GM23338 (cell line): ENCODE measurements around the gene DSG4. TPM values are rescaled to one million over a fixed set of nuclear protein-coding genes. Genes with fewer than 3 reads are reported as not detected.

ENCODE experiments used
- ATAC-seq: fragments of 200-7000 bp; cut with Tn5 transposase; 3 replicates; pipeline ENCODE4 v1.9.1; 2020
- DNase-seq: peaks from one replicate; pipeline ENCODE4 v3.0.0-alpha.2; 2015; ENCODE audit warnings: low spot score
- H2AFZ ChIP-seq: fragments of 200-600 bp; sonication (generic); 2 replicates; pipeline ENCODE4 v1.8.0; 2016; ENCODE audit warnings: antibody characterized with exemption, mild to moderate bottlenecking, moderate library complexity
- H3F3A ChIP-seq: fragments of 200-600 bp; sonication (generic); replicated peaks from 2 replicates; pipeline ENCODE4 v1.8.0; 2017; ENCODE audit warnings: antibody characterized with exemption, mixed run types, low read depth
- H3K27ac ChIP-seq: fragments of 200-600 bp; sonication (generic); 2 replicates; pipeline ENCODE4 v1.6.1; 2016; ENCODE audit warnings: low read depth
- H3K27me3 ChIP-seq: fragments of 200-600 bp; sonication (generic); 2 replicates; pipeline ENCODE4 v1.8.0; 2016; ENCODE audit warnings: mild to moderate bottlenecking, mixed run types, moderate library complexity; ENCODE audit not compliant: insufficient read depth
- H3K36me3 ChIP-seq: fragments of 200-600 bp; sonication (generic); 2 replicates; pipeline ENCODE4 v1.8.0; 2016; ENCODE audit warnings: mild to moderate bottlenecking; ENCODE audit not compliant: insufficient read depth
- H3K4me1 ChIP-seq: fragments of 200-600 bp; sonication (generic); 2 replicates; pipeline ENCODE4 v1.8.0; 2016; ENCODE audit warnings: mild to moderate bottlenecking, moderate library complexity; ENCODE audit not compliant: insufficient read depth
- H3K4me2 ChIP-seq: fragments of 200-600 bp; sonication (generic); 2 replicates; pipeline ENCODE4 v1.7.1; 2017; ENCODE audit warnings: mixed run types
- H3K4me3 ChIP-seq: fragments of 200-600 bp; sonication (generic); 2 replicates; pipeline ENCODE4 v1.6.1; 2016; ENCODE audit warnings: mixed run types
- H3K79me2 ChIP-seq: fragments of 200-600 bp; sonication (generic); replicated peaks from 2 replicates; pipeline ENCODE4 v1.8.0; 2017; ENCODE audit warnings: mild to moderate bottlenecking; ENCODE audit not compliant: insufficient read depth
- H3K9me2 ChIP-seq: fragments of 200-600 bp; sonication (generic); 2 replicates; pipeline ENCODE4 v1.8.0; 2017; ENCODE audit not compliant: insufficient read depth
- H4K20me1 ChIP-seq: fragments of 200-600 bp; sonication (generic); replicated peaks from 2 replicates; pipeline ENCODE4 v1.8.0; 2017; ENCODE audit warnings: mild to moderate bottlenecking; ENCODE audit not compliant: insufficient read depth
- H3K27ac Mint-ChIP-seq: 2 replicates; pipeline ENCODE4 v1.8.0; 2020; ENCODE audit warnings: inconsistent platforms, mild to moderate bottlenecking, moderate library complexity, mixed read lengths
- H3K27me3 Mint-ChIP-seq: 3 replicates; pipeline ENCODE4 v1.8.0; 2022; ENCODE audit warnings: low read depth, mild to moderate bottlenecking, moderate library complexity, mixed read lengths, inconsistent platforms; ENCODE audit not compliant: insufficient read depth, poor library complexity
- H3K36me3 Mint-ChIP-seq: 3 replicates; pipeline ENCODE4 v1.8.0; 2021; ENCODE audit warnings: low read depth, mild to moderate bottlenecking, inconsistent platforms, moderate library complexity, mixed read lengths
- H3K4me1 Mint-ChIP-seq: 3 replicates; pipeline ENCODE4 v1.8.0; 2020; ENCODE audit warnings: mild to moderate bottlenecking, inconsistent platforms, mixed read lengths
- H3K4me3 Mint-ChIP-seq: 3 replicates; pipeline ENCODE4 v1.8.0; 2021; ENCODE audit warnings: moderate library complexity, mild to moderate bottlenecking, inconsistent platforms, mixed read lengths
- H3K9me3 Mint-ChIP-seq: 3 replicates; pipeline ENCODE4 v1.8.0; 2020; ENCODE audit warnings: moderate library complexity, mild to moderate bottlenecking, inconsistent platforms, mixed read lengths
- EZH2phosphoT487 ChIP-seq: fragments of 200-600 bp; sonication (generic); IDR thresholded peaks from one replicate; pipeline ENCODE4 v1.8.1; 2018; ENCODE audit warnings: antibody characterized with exemption; ENCODE audit not compliant: unreplicated experiment
- JUNB ChIP-seq: IDR thresholded peaks from one replicate; pipeline ENCODE4 v1.6.1; 2016; ENCODE audit warnings: antibody characterized with exemption; ENCODE audit not compliant: unreplicated experiment
- NANOG ChIP-seq: IDR thresholded peaks from 2 replicates; pipeline ENCODE4 v1.6.1; 2016; ENCODE audit warnings: antibody characterized with exemption, borderline replicate concordance
- POLR2AphosphoS5 ChIP-seq: IDR thresholded peaks from 2 replicates; pipeline ENCODE4 v1.6.1; 2016; ENCODE audit warnings: antibody characterized with exemption, low read depth
- STAT1 ChIP-seq: IDR thresholded peaks from one replicate; pipeline ENCODE4 v1.6.1; 2016; ENCODE audit warnings: antibody characterized with exemption; ENCODE audit not compliant: unreplicated experiment
- ZNF114 ChIP-seq: fragments of 250-450 bp; sonication (Bioruptor Pico); IDR thresholded peaks from 2 replicates; pipeline ENCODE4 v1.5.0; 2020; ENCODE audit warnings: mild to moderate bottlenecking, moderate library complexity
- polyA plus RNA-seq: library from polyadenylated mRNA; unstranded; fragments of >200 nt; fragmentation: Nextera tagmentation; extraction: Ambion mirVana; gene quantifications from 2 replicates; pipeline ENCODE4 v1.2.1, GENCODE V29; 2016
- total RNA-seq: library from RNA; depleted of rRNA; stranded (reverse); fragments of >200 nt; shearing (Covaris generic); gene quantifications from 2 replicates; pipeline ENCODE4 v1.2.3, GENCODE V29; 2014
- TF ChIP-seq, protein P1 (sequence below): fragments of 250-450 bp; sonication (Bioruptor Pico); IDR thresholded peaks from 2 replicates; pipeline ENCODE4 v1.5.0; 2020; ENCODE audit warnings: mild to moderate bottlenecking, moderate library complexity
- TF ChIP-seq, protein P2 (sequence below), 2 experiments: fragments of 200-600 bp in 1 of 2; sonication (generic) in 1 of 2; conservative IDR thresholded peaks; 2 replicates each; pipeline versions ENCODE4 v1.5.1 to v1.6.1; 2016 to 2017; ENCODE audit warnings: antibody characterized with exemption in 2 of 2, low read depth in 2 of 2, mild to moderate bottlenecking in 2 of 2, moderate library complexity in 1 of 2

The DSG4 gene
- total and polyA plus RNA-seq, 2 experiments from 2014 or later: not detected

DNA sequence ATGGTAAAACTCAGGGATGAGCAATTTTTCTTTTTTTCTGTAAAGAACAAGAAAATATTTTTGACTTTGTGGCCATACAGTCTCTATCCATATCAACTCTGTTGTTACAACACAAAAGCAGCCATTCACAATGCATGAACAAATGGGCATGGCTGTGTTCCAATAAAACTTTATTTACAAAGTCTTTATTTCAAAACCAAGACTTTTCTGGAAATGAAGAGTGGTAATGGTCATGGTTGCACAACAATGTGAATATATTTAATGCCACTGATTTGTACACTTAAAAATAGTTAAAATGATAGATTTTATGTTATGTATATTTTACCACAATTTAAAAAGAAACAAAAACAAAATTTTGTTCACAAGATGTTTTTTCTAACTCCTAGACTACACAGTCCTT, 69.3 kb downstream of the DSG4 start:
- H2AFZ ChIP-seq: 0 out of 2 replicates have a peak overlapping the region, but pooled peaks have one; percentile 12
- H3K4me3 ChIP-seq: no peak overlapping the region
- Mint-ChIP-seq H3K27ac (no peak overlapping the region), H3K4me1 (peaks cover 5% of the 10 kb centered on the region; the same call in 2 of the 3 replicates), H3K36me3 (no peaks in the 10 kb centered on the region), H3K9me3 (no peaks in the 10 kb centered on the region), H3K27me3 (no peaks in the 10 kb centered on the region), H3K4me3 (no peak overlapping the region)
- H4K20me1 ChIP-seq: no peaks in the 10 kb centered on the region
- H3K9me2 ChIP-seq: no peaks in the 10 kb centered on the region
- H3K27ac ChIP-seq: no peak overlapping the region
- H3K79me2 ChIP-seq: no peaks in the 10 kb centered on the region
- H3K36me3 ChIP-seq: no peaks in the 10 kb centered on the region
- no peak for DNase-seq
- H3K4me1 ChIP-seq: no peaks in the 10 kb centered on the region
- H3F3A ChIP-seq: no peaks in the 10 kb centered on the region
- no peak for ATAC-seq
- no peak overlapping the region for H3K4me2 ChIP-seq
- H3K27me3 ChIP-seq: no peaks in the 10 kb centered on the region
- TF ChIP-seq POLR2AphosphoS5 (no peak), EZH2phosphoT487 (no peak), NANOG (no peak)

DNA sequence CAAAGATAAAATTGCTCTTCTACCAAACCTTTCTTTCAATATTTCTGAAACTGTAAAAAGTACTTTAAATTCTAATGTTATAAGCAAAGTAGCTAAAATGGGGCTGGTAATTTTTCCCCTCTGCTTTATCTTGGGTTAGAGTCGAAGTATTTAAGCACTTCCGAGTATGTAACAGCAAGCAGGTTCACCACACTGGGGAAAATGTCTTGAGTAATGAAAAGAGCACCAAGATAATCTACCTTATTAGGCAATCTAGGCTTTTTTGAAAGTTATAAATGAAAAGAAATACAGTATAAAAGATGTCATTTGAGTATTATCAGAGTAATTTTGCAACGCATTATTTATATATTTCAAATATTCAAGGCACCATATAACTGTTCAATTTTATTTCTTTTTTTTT, 70.3 kb downstream of the DSG4 start:
- no peak overlapping the region for H3K27ac ChIP-seq
- Mint-ChIP-seq H3K27ac (no peak overlapping the region), H3K27me3 (no peaks in the 10 kb centered on the region), H3K4me1 (peaks cover 5% of the 10 kb centered on the region; the same call in 2 of the 3 replicates), H3K36me3 (no peaks in the 10 kb centered on the region), H3K9me3 (no peaks in the 10 kb centered on the region), H3K4me3 (no peak overlapping the region)
- no peak for DNase-seq
- no peak for ATAC-seq
- TF ChIP-seq, protein P1, sequence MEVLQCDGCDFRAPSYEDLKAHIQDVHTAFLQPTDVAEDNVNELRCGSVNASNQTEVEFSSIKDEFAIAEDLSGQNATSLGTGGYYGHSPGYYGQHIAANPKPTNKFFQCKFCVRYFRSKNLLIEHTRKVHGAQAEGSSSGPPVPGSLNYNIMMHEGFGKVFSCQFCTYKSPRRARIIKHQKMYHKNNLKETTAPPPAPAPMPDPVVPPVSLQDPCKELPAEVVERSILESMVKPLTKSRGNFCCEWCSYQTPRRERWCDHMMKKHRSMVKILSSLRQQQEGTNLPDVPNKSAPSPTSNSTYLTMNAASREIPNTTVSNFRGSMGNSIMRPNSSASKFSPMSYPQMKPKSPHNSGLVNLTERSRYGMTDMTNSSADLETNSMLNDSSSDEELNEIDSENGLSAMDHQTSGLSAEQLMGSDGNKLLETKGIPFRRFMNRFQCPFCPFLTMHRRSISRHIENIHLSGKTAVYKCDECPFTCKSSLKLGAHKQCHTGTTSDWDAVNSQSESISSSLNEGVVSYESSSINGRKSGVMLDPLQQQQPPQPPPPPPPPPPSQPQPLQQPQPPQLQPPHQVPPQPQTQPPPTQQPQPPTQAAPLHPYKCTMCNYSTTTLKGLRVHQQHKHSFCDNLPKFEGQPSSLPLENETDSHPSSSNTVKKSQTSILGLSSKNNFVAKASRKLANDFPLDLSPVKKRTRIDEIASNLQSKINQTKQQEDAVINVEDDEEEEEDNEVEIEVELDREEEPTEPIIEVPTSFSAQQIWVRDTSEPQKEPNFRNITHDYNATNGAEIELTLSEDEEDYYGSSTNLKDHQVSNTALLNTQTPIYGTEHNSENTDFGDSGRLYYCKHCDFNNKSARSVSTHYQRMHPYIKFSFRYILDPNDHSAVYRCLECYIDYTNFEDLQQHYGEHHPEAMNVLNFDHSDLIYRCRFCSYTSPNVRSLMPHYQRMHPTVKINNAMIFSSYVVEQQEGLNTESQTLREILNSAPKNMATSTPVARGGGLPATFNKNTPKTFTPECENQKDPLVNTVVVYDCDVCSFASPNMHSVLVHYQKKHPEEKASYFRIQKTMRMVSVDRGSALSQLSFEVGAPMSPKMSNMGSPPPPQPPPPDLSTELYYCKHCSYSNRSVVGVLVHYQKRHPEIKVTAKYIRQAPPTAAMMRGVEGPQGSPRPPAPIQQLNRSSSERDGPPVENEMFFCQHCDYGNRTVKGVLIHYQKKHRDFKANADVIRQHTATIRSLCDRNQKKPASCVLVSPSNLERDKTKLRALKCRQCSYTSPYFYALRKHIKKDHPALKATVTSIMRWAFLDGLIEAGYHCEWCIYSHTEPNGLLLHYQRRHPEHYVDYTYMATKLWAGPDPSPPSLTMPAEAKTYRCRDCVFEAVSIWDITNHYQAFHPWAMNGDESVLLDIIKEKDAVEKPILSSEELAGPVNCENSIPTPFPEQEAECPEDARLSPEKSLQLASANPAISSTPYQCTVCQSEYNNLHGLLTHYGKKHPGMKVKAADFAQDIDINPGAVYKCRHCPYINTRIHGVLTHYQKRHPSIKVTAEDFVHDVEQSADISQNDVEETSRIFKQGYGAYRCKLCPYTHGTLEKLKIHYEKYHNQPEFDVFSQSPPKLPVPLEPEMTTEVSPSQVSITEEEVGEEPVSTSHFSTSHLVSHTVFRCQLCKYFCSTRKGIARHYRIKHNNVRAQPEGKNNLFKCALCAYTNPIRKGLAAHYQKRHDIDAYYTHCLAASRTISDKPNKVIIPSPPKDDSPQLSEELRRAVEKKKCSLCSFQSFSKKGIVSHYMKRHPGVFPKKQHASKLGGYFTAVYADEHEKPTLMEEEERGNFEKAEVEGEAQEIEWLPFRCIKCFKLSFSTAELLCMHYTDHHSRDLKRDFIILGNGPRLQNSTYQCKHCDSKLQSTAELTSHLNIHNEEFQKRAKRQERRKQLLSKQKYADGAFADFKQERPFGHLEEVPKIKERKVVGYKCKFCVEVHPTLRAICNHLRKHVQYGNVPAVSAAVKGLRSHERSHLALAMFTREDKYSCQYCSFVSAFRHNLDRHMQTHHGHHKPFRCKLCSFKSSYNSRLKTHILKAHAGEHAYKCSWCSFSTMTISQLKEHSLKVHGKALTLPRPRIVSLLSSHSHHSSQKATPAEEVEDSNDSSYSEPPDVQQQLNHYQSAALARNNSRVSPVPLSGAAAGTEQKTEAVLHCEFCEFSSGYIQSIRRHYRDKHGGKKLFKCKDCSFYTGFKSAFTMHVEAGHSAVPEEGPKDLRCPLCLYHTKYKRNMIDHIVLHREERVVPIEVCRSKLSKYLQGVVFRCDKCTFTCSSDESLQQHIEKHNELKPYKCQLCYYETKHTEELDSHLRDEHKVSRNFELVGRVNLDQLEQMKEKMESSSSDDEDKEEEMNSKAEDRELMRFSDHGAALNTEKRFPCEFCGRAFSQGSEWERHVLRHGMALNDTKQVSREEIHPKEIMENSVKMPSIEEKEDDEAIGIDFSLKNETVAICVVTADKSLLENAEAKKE (CRISPR knock-in tag): no peak
- TF ChIP-seq STAT1 (no peak), JUNB (no peak), POLR2AphosphoS5 (no peak), ZNF114 (CRISPR knock-in tag) (no peak)
- TF ChIP-seq, protein P2, sequence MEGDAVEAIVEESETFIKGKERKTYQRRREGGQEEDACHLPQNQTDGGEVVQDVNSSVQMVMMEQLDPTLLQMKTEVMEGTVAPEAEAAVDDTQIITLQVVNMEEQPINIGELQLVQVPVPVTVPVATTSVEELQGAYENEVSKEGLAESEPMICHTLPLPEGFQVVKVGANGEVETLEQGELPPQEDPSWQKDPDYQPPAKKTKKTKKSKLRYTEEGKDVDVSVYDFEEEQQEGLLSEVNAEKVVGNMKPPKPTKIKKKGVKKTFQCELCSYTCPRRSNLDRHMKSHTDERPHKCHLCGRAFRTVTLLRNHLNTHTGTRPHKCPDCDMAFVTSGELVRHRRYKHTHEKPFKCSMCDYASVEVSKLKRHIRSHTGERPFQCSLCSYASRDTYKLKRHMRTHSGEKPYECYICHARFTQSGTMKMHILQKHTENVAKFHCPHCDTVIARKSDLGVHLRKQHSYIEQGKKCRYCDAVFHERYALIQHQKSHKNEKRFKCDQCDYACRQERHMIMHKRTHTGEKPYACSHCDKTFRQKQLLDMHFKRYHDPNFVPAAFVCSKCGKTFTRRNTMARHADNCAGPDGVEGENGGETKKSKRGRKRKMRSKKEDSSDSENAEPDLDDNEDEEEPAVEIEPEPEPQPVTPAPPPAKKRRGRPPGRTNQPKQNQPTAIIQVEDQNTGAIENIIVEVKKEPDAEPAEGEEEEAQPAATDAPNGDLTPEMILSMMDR (conservative IDR thresholded peaks at IDR 0.05; ENCODE audit: low read depth in 2 of 2): no peak
- H3K36me3 ChIP-seq: no peaks in the 10 kb centered on the region
- no peak overlapping the region for H3K4me3 ChIP-seq
- no peaks in the 10 kb centered on the region for H4K20me1 ChIP-seq
- no peak overlapping the region for H3K4me2 ChIP-seq
- H2AFZ ChIP-seq: no peak overlapping the region
- no peaks in the 10 kb centered on the region for H3K27me3 ChIP-seq
- no peaks in the 10 kb centered on the region for H3F3A ChIP-seq
- H3K4me1 ChIP-seq: no peaks in the 10 kb centered on the region
- H3K79me2 ChIP-seq: no peaks in the 10 kb centered on the region
- H3K9me2 ChIP-seq: no peaks in the 10 kb centered on the region
